Renal cortex interstitium (tissue), 11 donors: Measurements from ENCODE around the gene LRMDA. TPM values are rescaled to one million over a fixed set of nuclear protein-coding genes. Genes with fewer than 3 reads are reported as not detected.
A peak's percentile ranks its signal among the peaks of the same experiment; 100 is the strongest.
"Not testable (repeated sequence)": the region's sequence is repeated elsewhere in the genome, so short reads cannot be mapped to it uniquely, and the experiment has no call there.

Experiments used
- DNase-seq, 11 donors: peaks; one replicate each; pipeline ENCODE4 v3.0.0-alpha.2; 2013; ENCODE audit warnings: low read depth in 9 of 11, low spot score in 4 of 11; ENCODE audit errors: extremely low read depth in 1 of 11
- polyA plus RNA-seq, 3 donors: library from polyadenylated mRNA; unstranded; fragments of 120-200 nt; gene quantifications; one replicate each; pipeline ENCODE4 v1.2.1, GENCODE V29; 2013; ENCODE audit not compliant: insufficient read length in 3 of 3

LRMDA gene
- polyA plus RNA-seq, 3 donors: 17.1 to 22.3 (median 21.0) TPM

DNA sequence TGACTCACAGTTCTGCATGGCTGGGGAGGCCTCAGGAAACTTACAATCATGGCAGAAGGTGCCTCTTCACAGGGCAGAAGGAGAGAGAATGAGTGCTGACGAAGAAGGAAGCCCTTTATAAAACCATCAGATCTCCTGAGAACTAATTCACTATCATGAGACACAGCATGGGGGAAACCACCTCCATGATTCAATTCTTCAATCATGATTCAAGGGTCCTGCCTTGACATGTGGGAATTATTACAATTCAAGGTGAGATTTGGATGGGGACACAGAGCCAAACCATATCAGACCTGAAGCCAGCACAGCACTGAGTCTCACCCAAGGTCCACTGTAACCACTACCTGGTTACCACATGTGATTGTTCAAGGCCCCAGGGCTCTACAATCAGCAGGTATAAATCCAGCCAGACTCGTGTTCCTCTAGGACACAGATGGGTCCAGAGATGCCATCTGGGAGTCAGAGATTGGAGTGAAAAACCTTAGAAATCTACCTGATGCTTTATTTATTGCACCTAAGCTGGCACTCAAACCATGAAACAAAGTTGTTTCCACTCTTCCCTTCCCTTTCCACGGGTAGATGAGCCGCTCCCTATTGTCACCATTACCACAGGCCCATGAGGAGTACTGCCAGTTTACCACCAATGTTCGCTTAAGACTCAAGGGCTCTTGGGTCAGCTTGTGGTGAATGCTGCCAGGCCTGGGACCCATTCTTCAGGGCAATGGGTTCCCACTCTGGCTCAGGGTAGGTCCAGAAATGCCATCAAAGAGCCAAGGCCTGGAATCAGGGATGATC, 1061.5 kb downstream of the LRMDA start:
- no peak for DNase-seq

DNA sequence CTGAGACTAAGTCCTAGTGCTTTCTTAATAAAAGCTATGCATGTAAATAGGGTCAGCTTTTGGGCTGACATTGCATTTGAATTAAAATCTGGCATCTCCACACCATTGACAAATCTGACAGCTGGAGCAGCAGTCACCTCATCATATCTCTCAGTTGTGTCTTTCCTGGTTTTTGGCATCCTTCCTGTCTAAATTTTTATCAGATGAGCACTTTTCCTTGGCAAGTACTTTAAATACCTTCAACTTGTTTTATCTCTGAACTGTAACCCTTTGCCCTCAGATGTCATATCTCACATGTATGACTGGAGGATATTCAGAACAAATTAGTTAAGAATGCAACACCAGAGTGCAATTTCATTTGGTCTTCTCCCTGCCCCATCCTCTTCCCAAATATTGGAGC, 1066.2 kb downstream of the LRMDA start:
- DNase-seq: no peak

DNA sequence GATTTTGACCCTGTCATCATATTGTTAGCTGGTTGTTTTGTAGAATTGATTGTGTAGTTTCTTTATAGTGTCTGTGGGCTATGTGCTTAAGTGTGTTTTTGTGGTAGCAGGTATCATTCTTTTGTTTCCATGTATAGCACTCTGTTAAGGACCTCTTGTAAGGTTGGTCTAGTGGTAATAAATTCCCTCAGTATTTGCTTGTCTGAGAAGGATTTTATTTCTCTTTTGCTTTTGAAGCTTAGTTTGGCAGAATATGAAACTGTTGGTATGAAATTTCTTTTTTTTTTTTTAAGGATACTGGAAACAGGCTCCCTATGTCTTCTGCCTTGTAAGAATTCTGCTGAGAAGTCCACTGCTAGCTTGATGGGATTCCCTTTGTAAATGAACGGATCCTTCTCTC, 1073.4 kb downstream of the LRMDA start:
- no peak for DNase-seq

DNA sequence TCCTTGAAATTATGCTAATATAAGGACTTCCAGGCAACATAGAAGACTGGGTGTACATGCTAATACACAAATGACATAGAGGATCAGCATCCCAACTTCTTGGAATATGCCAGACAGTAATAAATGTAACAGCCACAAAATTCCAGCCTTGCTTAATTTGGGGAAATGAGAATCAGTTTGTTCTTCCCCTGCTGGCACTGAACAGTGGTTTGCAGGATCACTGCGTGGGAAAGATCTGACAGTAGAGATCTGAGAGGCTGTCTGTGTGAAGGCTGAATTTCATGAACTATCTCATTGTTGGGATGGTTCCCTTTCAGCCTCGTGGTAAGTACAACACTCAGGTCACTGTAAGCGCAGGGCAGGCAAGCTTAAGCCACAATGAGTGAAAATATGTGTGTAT, 1078.0 kb downstream of the LRMDA start:
- DNase-seq: no peak

DNA sequence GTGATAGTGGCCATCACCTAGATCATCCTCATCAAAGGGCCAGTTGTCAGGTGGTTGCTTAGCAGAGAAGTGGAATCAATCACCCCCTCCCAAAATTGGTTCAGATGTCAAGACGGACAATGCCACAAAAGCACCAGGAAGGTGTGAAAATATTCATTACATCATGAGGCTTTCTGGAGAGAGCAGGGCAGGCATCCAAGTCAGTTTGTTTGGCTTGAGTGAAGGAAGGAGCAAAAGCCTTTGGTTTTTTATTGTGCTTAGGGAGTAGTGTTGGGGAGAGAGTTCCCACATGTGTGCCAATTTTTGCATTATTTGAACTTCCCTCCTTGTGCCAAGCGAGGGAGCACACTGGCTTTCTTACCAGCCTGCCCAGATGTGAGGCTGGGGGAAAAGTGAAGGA, 1082.9 kb downstream of the LRMDA start:
- DNase-seq: no peak

DNA sequence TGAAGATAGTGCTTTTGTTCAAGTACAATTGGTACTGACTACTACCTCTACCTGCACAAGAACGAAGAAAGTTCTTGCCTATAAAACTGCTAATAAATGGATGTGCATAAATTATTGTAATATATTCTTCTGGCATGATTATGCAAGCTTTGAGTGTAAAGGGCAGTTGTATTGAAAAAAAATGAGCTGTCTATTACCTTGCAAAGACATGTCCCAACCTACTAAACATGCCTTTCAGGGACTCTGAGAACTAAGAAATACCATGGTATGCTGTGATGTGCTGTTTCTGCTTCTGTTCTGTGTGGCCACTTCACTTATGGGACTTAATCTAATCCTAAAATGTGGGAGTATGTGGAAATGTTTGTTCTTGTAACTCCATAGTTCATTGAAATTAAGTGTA, 1083.4 kb downstream of the LRMDA start:
- DNase-seq: no peak

DNA sequence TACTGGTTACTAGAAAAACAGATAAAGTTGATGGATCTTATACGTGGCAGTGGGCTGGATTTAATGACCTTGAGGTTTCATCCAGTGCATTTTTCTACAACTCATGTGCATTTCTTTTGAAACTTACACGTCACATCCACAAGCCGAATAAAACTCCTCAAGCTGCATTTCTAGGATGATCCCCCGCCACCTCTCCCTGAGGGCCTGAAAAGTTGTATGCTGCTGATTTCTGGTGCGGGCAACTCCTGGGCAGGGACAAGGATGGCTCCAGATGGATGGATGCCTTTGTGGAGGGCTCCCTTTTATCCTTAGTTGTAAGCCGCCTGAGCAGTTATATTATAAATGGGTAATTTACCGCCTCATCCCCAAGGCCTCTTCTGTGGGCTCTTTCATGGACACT, 1091.1 kb downstream of the LRMDA start:
- DNase-seq: no peak

DNA sequence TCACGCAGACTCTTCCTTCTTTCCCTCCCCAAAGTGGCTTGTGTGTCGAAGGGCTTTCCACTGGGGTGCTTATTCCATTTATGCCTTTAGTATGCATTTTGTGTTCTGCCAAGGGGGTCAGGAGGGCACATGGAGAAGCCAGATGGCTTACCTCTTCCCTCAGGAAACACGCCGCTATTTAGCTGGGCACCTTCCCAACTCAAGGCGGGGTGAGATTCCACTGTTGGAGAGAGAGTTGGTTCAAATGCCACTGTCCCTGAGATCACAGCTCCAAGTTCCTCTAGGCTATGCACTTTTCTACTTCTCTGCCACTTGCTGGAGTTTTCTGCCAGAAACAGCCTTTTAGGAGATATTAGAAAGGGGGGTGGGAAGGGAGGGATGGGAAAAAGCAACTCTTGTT, 1091.8 kb downstream of the LRMDA start:
- DNase-seq: peak in 5 of 11 donors; percentile 2 to 21 (median 17)

DNA sequence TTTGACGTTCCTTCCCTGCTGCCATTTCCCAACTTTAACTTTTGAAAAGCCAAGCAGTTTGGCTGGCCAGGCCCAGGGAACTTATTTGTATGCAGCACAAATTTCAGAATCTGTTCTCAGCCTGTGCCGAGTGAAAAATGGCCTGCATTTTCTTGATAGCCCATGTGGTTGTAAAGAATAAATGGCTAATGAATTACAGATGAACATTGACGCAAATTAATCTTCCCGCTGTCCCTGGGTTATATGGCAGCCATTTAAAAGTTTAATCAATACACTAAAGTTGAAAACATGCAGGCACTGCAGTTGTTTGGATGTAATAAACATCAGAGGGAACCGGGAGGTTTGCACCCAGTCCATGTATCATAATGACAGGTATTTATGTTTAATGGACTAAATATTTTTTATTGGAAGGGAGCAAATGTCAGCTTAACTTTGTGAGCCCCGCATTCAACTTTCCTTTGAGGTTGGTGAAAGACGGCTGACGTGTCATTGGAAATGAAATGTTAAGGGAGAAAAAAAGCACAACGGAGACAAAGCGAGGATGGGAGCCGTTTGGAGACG, 1092.4 kb downstream of the LRMDA start:
- peak in 10 of 11 donors; percentile 40 to 81 (median 67) for DNase-seq

DNA sequence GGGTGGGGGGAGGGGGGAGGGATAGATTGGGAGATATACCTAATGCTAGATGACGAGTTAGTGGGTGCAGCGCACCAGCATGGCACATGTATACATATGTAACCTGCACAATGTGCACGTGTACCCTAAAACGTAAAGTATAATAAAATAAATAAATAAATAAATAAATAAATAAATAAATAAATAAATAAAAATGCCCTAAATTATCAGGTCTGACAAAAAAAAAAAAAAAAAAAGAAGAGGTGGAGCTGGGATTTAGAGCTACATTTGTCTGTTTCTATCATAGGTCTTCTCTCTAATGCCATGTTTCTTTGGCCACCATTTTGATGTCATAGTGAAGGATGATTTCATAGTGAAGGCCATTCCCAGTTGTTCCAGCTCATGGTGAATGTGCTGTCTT, 1095.4 kb downstream of the LRMDA start:
- not testable (repeated sequence) for DNase-seq

DNA sequence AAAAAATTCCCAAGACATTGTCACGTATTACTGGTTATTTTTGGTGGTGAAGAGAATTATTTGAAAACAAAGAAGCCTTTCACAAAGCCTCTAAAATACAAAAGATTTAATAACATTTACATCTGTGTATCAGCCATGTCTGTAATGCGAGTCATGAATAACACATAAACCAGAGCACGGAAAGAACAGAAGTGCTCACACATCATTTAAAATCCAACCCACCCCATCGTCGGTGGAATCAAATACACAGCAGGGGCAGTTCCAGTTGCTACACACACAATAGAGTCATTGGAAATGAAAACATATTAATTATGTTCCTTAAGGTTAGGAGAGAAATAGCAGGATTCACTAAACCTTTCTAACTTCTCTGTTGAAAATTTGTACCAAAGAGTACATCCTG, 1108.9 kb downstream of the LRMDA start:
- no peak for DNase-seq

DNA sequence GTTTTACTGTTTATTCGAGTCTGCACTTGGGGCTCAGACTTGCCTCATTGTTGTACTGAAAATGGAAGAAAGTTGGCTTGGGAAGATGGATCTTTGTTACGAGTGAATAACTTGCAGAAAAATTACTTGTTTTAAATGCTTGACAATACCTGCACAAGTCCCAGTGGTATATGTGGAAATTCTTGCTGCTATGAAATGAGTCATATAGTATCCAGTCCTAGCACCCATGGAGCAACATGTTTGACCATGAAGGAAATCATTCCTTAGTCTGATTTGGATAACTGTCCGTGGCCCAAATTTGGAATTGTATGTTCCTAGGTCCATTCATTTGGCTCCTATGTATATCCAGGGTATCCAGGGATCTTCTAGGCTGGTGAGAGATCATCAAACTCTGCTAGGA, 1109.4 kb downstream of the LRMDA start:
- DNase-seq: no peak

DNA sequence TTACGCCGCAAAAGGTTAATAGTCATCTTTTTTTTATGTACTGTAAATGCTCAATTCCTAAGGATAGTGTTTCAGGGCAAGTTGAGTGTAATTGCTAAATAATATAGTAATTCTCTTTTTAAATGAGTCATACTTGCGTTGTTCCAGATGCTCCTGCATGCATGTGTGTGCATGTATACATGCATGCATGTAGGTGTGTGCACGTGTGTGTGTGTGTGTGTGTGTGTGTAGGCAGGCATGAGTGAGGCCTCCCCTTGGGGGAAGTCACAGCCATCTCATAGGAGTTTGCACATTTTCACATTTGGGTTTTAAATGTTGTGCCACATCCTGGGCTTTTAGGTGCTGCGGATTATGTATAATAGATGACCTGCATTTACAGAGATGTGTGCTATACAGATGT, 1110.4 kb downstream of the LRMDA start:
- no peak for DNase-seq

DNA sequence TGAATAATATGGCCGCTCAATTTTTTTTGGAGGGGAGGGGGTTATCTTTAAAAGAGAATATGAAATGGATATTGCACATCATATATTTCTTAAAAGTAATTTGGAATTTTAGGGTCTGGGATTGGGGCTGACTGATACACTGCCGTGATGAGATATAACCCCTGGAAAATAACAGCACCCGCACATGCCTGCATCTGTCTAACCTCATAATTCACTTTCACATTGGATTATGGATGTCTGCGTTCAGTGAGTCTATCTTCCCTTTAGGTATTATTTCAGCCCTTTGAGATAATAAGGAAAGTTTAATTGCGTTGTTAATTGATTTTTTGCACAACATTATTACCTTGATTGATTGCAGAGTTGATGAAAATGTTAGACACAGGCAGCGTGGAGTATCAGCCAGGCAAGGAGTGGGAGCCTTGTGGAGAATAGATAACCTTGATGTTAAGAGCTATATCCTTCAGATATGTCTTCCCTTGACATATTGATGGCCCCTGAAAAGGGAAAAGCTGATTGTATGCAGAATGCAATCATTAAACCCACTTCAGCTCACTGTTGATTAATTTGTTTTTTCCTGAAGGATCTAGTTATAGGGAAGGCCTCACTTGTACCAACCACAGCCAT, 1111.0 kb downstream of the LRMDA start:
- DNase-seq: no peak

DNA sequence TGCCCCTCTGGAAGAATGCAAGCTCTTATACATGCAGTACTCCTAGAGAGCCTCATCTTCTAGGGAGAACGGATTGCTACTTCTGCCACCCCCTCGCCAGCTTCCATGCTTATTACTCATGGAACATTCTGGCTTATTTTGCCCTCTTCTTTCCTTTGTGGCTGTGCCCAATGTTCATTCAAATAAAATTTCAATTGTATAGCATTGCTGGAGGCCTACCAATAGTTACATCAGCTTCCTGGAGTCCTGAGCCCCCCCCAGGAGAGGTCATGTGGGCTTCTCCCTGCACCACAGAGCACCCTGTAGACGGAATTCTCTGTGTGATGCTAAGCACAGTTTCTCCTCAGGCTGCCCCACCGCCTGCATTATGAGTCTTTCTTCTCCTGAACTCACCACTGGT, 1112.2 kb downstream of the LRMDA start:
- DNase-seq: no peak

DNA sequence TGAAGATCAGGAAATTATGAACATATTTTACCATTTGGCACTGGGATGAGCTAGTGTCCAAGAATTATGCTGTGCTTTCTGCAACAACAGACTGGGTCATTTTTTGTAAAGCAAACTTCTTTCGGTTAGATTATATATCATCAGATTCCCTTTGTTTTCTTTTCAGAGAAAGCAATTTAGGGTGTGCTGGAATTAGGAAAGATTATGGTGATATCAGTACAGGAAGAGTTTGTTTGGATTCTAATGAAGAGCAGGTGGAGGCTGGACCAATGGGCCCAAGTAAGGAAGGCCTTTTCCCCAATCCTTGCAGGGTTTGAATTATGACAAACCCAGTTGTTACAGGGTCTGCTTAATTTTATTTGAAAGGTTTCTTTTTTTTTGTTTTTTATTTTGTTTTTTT, 1113.4 kb downstream of the LRMDA start:
- no peak for DNase-seq

DNA sequence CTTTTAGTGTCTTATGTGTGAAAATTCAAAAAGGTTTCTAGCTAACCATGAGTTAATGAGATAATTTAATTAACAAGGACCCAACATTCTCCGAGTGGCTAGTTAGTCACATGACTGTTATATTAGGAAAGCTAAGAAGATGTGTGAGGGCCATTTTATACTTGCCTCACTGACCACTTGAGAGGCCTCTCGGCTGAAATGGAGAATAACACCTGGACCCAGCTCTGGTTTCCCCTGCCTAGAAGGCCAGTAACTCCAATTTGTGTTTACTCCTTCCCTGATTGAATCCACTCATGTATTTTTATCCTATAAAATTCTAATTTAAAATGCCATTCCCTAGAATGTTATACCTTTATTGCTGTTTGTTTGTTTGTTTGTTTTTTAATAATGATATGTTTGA, 1115.0 kb downstream of the LRMDA start:
- no peak for DNase-seq

DNA sequence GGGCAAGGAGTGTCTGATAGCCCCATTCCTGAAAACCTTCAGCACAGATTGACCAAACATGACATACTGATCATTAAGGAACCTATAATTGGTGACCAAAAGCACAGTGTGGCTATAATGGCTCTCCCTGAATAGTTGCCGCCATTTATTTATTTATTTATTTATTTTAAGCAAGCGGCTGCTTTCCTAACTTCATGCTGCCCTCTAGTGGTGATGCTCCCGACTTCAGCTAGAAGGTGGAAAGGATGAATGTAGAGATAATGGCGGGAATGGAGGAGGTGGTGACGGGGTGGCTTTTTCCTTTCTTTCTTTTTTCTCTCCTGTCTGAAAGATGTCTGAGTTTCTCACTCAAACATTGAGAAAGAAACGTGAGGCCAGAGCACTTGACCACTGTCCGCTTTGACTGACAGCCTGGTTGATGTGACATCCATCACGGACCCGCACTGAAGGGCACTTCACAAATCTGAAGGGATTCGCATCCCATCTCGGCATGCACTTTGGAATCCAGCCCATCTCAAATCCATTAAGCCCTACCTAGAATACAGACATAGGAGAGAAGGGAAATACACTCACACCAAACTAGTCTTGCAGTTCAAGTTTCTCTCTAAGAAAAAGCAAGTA, 1116.0 kb downstream of the LRMDA start:
- peak; percentile 65 to 86 (median 77) for DNase-seq

DNA sequence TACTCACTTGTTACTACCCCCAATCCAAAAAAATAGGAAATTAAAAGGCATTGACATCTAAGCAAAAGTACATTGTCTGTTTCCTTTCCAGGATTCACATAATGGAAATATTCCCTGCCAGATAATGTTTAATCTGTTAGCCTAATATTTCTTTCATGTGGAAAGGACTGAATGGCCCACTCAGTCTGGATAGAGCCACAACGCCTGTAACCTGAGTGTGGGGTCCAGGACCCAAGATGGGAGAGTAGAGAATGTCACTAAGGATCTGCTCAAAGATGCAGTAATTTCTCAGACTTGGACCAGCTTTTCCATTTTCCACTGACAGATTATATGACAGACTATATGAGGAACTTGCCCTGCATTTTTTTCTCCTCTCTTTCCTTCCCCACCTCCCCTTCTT, 1117.3 kb downstream of the LRMDA start:
- DNase-seq: no peak

DNA sequence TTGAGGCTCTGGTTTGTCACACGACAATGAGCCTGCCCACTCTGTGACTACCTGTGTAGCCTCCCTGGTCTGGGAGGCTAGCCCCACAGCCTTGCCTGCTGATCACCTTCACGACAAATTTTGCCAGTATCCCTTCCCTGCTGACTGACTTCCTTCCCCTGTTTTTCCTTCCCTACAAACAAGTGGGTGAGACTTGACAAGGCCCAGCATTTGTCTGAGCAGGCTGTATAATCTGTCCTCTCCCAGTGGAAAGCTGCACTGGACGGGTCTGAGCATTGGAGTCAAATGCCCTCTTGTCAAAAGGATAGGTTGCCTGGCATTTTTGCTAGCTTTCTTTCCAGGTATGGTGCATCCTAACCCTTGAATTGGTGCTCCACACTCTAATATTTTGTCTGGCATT, 1117.7 kb downstream of the LRMDA start:
- DNase-seq: no peak
